Esophagus squamous epithelium (tissue), 5 donors: ENCODE results near the gene DMRTC1. TPM values are rescaled to one million over a fixed set of nuclear protein-coding genes. Genes with fewer than 3 reads are reported as not detected.
"Not testable (repeated sequence)": the region's sequence is repeated elsewhere in the genome, so short reads cannot be mapped to it uniquely, and the experiment has no call there.

ENCODE experiments used
- DNase-seq: peaks from one replicate; lab custom pipeline; 2025; lab: John Stamatoyannopoulos, UW
- H3K27ac ChIP-seq, 4 donors: fragments of 200-600 bp; sonication (generic); one replicate each; pipeline ENCODE4 v1.5.1; 2016 to 2019; ENCODE audit warnings: mild to moderate bottlenecking in 1 of 4
- H3K27me3 ChIP-seq, 4 donors: fragments of 200-600 bp; sonication (generic); 1 replicate in 3 of 4; 2 replicates in 1 of 4; pipeline versions ENCODE4 v1.5.1 to v1.6.0; 2017 to 2021; ENCODE audit warnings: antibody characterized with exemption in 1 of 4
- H3K36me3 ChIP-seq, 3 donors: fragments of 200-600 bp; sonication (generic); one replicate each; pipeline ENCODE4 v1.5.1; 2016 to 2019
- H3K4me1 ChIP-seq, 3 donors: fragments of 200-600 bp; sonication (generic); one replicate each; pipeline ENCODE4 v1.5.1; 2017 to 2019
- H3K4me3 ChIP-seq, 4 donors: fragments of 200-600 bp; sonication (generic); 1 replicate in 3 of 4; 2 replicates in 1 of 4; pipeline ENCODE4 v1.5.1; 2016 to 2019; ENCODE audit warnings: mild to moderate bottlenecking in 2 of 4, moderate library complexity in 1 of 4
- H3K9me3 ChIP-seq, 3 donors: fragments of 200-600 bp; sonication (generic); one replicate each; pipeline ENCODE4 v1.5.1; 2016 to 2019
- WGBS, 2 donors: methylation state at CpG; one replicate each; pipeline ENCODE4 v1.1.5; 2018; 5-methylcytosine and 5-hydroxymethylcytosine counted together
- intact Hi-C: fragments of 100-400 bp; cut with DNase I; formaldehyde crosslinking; loops from one replicate; pipeline ENCODE4 v1.15.0; 2022
- total RNA-seq, 4 donors: library from RNA; depleted of rRNA; stranded (reverse); fragments of >200 nt; gene quantifications; one replicate each; pipeline ENCODE4 v1.1.0, GENCODE V29; 2016
- donor health status: DM: yes; HTN: yes; CAD: no.

Gene DMRTC1
- total RNA-seq, 4 donors from 2014 or later: not detected

- no CpG with 5 or more reads among the region's 14 CpGs for WGBS, 2 donors
- H3K9me3 ChIP-seq, H3K4me1 ChIP-seq, H3K4me3 ChIP-seq, H3K27ac ChIP-seq, DNase-seq, intact Hi-C loops, H3K27me3 ChIP-seq, H3K36me3 ChIP-seq: not testable (repeated sequence)
These were observed 53.9 kb downstream of the DMRTC1 start for GRCh38 chrX:72889740-72890139.

- intact Hi-C loops, H3K4me1 ChIP-seq, DNase-seq, H3K27me3 ChIP-seq, H3K9me3 ChIP-seq, H3K27ac ChIP-seq, H3K36me3 ChIP-seq, H3K4me3 ChIP-seq: not testable (repeated sequence)
- WGBS, 2 donors: no CpG with 5 or more reads among the region's 2 CpGs
These were observed 60.7 kb downstream of the DMRTC1 start for GRCh38 chrX:72882898-72883297.

GRCh38 chrX:72837532-72837931 lies 106.1 kb downstream of the DMRTC1 start:
- H3K27ac ChIP-seq, intact Hi-C loops, DNase-seq, H3K36me3 ChIP-seq, H3K27me3 ChIP-seq, H3K4me3 ChIP-seq, H3K9me3 ChIP-seq, H3K4me1 ChIP-seq: not testable (repeated sequence)
- no CpG with 5 or more reads among the region's 2 CpGs for WGBS, 2 donors

- WGBS, 2 donors: no CpG with 5 or more reads among the region's 13 CpGs
- intact Hi-C loops: not testable (repeated sequence)
These were observed 112.9 kb downstream of the DMRTC1 start for GRCh38 chrX:72830701-72831100.

More at GRCh38 chrX:72830701-72831100, 112.9 kb downstream of the DMRTC1 start:
- not testable (repeated sequence) for H3K9me3 ChIP-seq, H3K27me3 ChIP-seq, H3K27ac ChIP-seq, DNase-seq, H3K36me3 ChIP-seq, H3K4me3 ChIP-seq, H3K4me1 ChIP-seq

Other genes starting within 250 kb of the DMRTC1 start
- gene PHKA1, start 229.5 kb downstream of the DMRTC1 start, total RNA-seq: 10 to 100 TPM in 1 of 4 donors, 1 to 10 TPM in 3; 5.6 to 10.3 (median 7.2) TPM
- gene DMRTC1B, start 166.9 kb downstream of the DMRTC1 start, total RNA-seq: not detected
- gene FAM236B, start 161.2 kb downstream of the DMRTC1 start, total RNA-seq: not detected
- gene FAM236D, start 135.6 kb downstream of the DMRTC1 start, total RNA-seq: not detected
- gene FAM236C, start 31.2 kb downstream of the DMRTC1 start, total RNA-seq: not detected
- gene FAM236A, start 5.6 kb downstream of the DMRTC1 start, total RNA-seq: not detected
- gene PABPC1L2B, start 59.1 kb upstream of the DMRTC1 start, total RNA-seq: not detected
- gene PABPC1L2A, start 135.7 kb upstream of the DMRTC1 start, total RNA-seq: not detected